Liver (tissue), 9 donors: Measurements from ENCODE around the gene GFRA1. TPM values are rescaled to one million over a fixed set of nuclear protein-coding genes. Genes with fewer than 3 reads are reported as not detected.
"Not testable (repeated sequence)": the region's sequence is repeated elsewhere in the genome, so short reads cannot be mapped to it uniquely, and the experiment has no call there.

Experiments used
- DNase-seq: peaks from one replicate; pipeline ENCODE4 v3.0.0-alpha.2; 2017; ENCODE audit warnings: low spot score
- H3K27ac ChIP-seq, 2 donors: one replicate each; pipeline ENCODE4 v1.7.0; 2013; ENCODE audit warnings: inconsistent platforms in 2 of 2, low read length in 2 of 2, control low read depth in 1 of 2, low read depth in 1 of 2, mild to moderate bottlenecking in 1 of 2
- H3K27me3 ChIP-seq, 4 donors: one replicate each; pipeline versions ENCODE4 v1.6.1 to v1.7.0; 2013; ENCODE audit warnings: low read length in 3 of 4, inconsistent platforms in 1 of 4, mild to moderate bottlenecking in 1 of 4, moderate library complexity in 1 of 4; ENCODE audit not compliant: control insufficient read depth in 4 of 4, insufficient read depth in 4 of 4
- H3K36me3 ChIP-seq, 4 donors: one replicate each; pipeline versions ENCODE4 v1.6.1 to v1.7.0; 2013; ENCODE audit warnings: low read length in 3 of 4, mild to moderate bottlenecking in 3 of 4, low read depth in 1 of 4, moderate library complexity in 1 of 4; ENCODE audit not compliant: control insufficient read depth in 4 of 4, insufficient read depth in 3 of 4
- H3K4me1 ChIP-seq, 4 donors: one replicate each; pipeline versions ENCODE4 v1.6.1 to v1.7.0; 2013; ENCODE audit warnings: low read length in 3 of 4, mild to moderate bottlenecking in 3 of 4, moderate library complexity in 1 of 4; ENCODE audit not compliant: control insufficient read depth in 4 of 4, insufficient read depth in 4 of 4
- H3K4me3 ChIP-seq, 3 donors: one replicate each; pipeline versions ENCODE4 v1.6.1 to v1.7.0; 2013; ENCODE audit warnings: low read length in 3 of 3, control low read depth in 1 of 3, low read depth in 1 of 3, mild to moderate bottlenecking in 1 of 3
- H3K9ac ChIP-seq, 2 donors: one replicate each; pipeline ENCODE4 v1.7.0; 2013; ENCODE audit warnings: low read length in 2 of 2, mild to moderate bottlenecking in 2 of 2, moderate library complexity in 2 of 2, control low read depth in 1 of 2, low read depth in 1 of 2
- H3K9me3 ChIP-seq, 4 donors: one replicate each; pipeline versions ENCODE4 v1.6.1 to v1.7.0; 2013; ENCODE audit warnings: low read length in 3 of 4; ENCODE audit not compliant: control insufficient read depth in 4 of 4
- EGR1 ChIP-seq, 2 donors: IDR thresholded peaks; 2 replicates each; pipeline ENCODE4 v1.6.1; 2016 to 2018; ENCODE audit warnings: antibody characterized with exemption in 2 of 2, low read depth in 2 of 2
- FOXA1 ChIP-seq: IDR thresholded peaks from 2 replicates; pipeline ENCODE4 v1.6.1; 2016; ENCODE audit warnings: antibody characterized with exemption
- FOXA2 ChIP-seq: IDR thresholded peaks from 2 replicates; pipeline ENCODE4 v1.6.1; 2016; ENCODE audit warnings: antibody characterized with exemption
- GABPA ChIP-seq, 2 donors: IDR thresholded peaks in 1 of 2; conservative IDR thresholded peaks in 1 of 2; 2 replicates each; pipeline ENCODE4 v1.6.1; 2016; ENCODE audit warnings: antibody characterized with exemption in 2 of 2, mild to moderate bottlenecking in 1 of 2, moderate library complexity in 1 of 2
- HNF4A ChIP-seq, 2 donors: conservative IDR thresholded peaks; 2 replicates each; pipeline ENCODE4 v1.6.1; 2016; ENCODE audit warnings: antibody characterized with exemption in 2 of 2, mild to moderate bottlenecking in 2 of 2
- HNF4G ChIP-seq: IDR thresholded peaks from 2 replicates; pipeline ENCODE4 v1.6.1; 2016; ENCODE audit warnings: antibody characterized with exemption
- JUND ChIP-seq, 2 donors: IDR thresholded peaks; 2 replicates each; pipeline ENCODE4 v1.6.1; 2016; ENCODE audit warnings: antibody characterized with exemption in 2 of 2
- NR2F2 ChIP-seq: IDR thresholded peaks from 2 replicates; pipeline ENCODE4 v1.6.1; 2016; ENCODE audit warnings: antibody characterized with exemption
- RAD21 ChIP-seq, 2 donors: IDR thresholded peaks; 2 replicates each; pipeline ENCODE4 v1.6.1; 2016; ENCODE audit warnings: antibody characterized with exemption in 2 of 2, mild to moderate bottlenecking in 2 of 2
- RXRA ChIP-seq, 2 donors: IDR thresholded peaks; 2 replicates each; pipeline ENCODE4 v1.6.1; 2017 to 2018; ENCODE audit warnings: antibody characterized with exemption in 2 of 2, mild to moderate bottlenecking in 1 of 2
- SP1 ChIP-seq: IDR thresholded peaks from 2 replicates; pipeline ENCODE4 v1.6.1; 2018; ENCODE audit warnings: antibody characterized with exemption, mild to moderate bottlenecking
- TAF1 ChIP-seq: conservative IDR thresholded peaks from 2 replicates; pipeline ENCODE4 v1.6.1; 2016; ENCODE audit warnings: antibody characterized with exemption, mild to moderate bottlenecking
- YY1 ChIP-seq: IDR thresholded peaks from 2 replicates; pipeline ENCODE4 v1.6.1; 2016; ENCODE audit warnings: antibody characterized with exemption, mild to moderate bottlenecking
- WGBS: extraction: QIAGEN DNeasy Blood & Tissue Kit; methylation state at CpG from one replicate; pipeline ENCODE4 v1.1.7; 2013; 5-methylcytosine and 5-hydroxymethylcytosine counted together
- polyA plus RNA-seq, 2 donors: library from polyadenylated mRNA; stranded (reverse) in 1 of 2; unstranded in 1 of 2; fragments of 200-250 nt in 1 of 2; fragments of >200 nt in 1 of 2; fragmentation: Nextera tagmentation in 1 of 2; extraction: Ambion mirVana in 1 of 2; gene quantifications; one replicate each; pipeline versions ENCODE4 v1.2.1 to v1.2.3, GENCODE V29; 2013 to 2015
- total RNA-seq, 2 donors: library from RNA; depleted of rRNA; stranded (reverse); fragments of >200 nt; gene quantifications; one replicate each; pipeline ENCODE4 v1.2.3, GENCODE V29; 2014
- TF ChIP-seq, protein P1 (sequence below): fragments of 150-350 bp; IDR thresholded peaks from 2 replicates; pipeline ENCODE4 v1.5.1; 2017; ENCODE audit warnings: improper control_type of control experiment, low read depth, low read length; ENCODE audit not compliant: missing input control
- TF ChIP-seq, protein P2 (sequence below): IDR thresholded peaks from 2 replicates; pipeline ENCODE4 v1.6.1; 2016; ENCODE audit warnings: antibody characterized with exemption
- TF ChIP-seq, protein P3 (sequence below): IDR thresholded peaks from 2 replicates; pipeline ENCODE4 v1.6.1; 2016; ENCODE audit warnings: antibody characterized with exemption
- TF ChIP-seq, protein P4 (sequence below): IDR thresholded peaks from 2 replicates; pipeline ENCODE4 v1.6.1; 2016; ENCODE audit warnings: antibody characterized with exemption, mild to moderate bottlenecking
- donor health status: healthy.
- donor health status: healthy.
- donor health status: healthy.
- donor health status: healthy.
- donor health status: healthy.

Gene GFRA1
- total and polyA plus RNA-seq, 4 donors = 14.2 to 53.6 (median 17.8) TPM

DNA sequence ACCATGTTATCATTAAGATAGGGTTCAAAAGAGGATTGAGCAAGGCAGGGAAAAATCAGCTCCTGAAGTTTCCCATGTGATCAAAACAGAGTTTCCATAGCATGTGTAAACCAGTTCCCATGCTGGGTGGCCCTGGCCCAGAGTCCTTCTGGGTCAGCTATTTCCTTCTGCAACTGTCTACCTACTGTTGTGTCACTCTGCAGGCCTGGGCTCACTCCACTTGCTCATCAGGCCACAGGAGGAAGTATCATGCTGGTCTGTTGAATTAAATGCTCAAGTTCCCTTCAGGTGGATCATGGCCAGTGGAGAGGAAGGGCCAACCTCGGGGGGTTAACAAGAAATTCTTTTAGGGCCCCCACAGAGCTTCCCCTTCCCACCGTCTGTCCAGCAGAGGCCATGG lies 104.7 kb downstream of the GFRA1 start:
- H3K9me3 ChIP-seq = no peaks in the 10 kb centered on the region
- TF ChIP-seq TAF1 (no peak), HNF4A (conservative IDR thresholded peaks at IDR 0.05) (peak in 1 of 2 donors; percentile 19), NR2F2 (no peak), EGR1 (IDR thresholded peaks at IDR 0.05; ENCODE audit: low read depth in 2 of 2) (no peak), HNF4G (no peak), RXRA (IDR thresholded peaks at IDR 0.05) (no peak), RAD21 (IDR thresholded peaks at IDR 0.05) (peak in 1 of 2 donors; percentile 20), SP1 (no peak), JUND (IDR thresholded peaks at IDR 0.05) (no peak)
- TF ChIP-seq, protein P1, sequence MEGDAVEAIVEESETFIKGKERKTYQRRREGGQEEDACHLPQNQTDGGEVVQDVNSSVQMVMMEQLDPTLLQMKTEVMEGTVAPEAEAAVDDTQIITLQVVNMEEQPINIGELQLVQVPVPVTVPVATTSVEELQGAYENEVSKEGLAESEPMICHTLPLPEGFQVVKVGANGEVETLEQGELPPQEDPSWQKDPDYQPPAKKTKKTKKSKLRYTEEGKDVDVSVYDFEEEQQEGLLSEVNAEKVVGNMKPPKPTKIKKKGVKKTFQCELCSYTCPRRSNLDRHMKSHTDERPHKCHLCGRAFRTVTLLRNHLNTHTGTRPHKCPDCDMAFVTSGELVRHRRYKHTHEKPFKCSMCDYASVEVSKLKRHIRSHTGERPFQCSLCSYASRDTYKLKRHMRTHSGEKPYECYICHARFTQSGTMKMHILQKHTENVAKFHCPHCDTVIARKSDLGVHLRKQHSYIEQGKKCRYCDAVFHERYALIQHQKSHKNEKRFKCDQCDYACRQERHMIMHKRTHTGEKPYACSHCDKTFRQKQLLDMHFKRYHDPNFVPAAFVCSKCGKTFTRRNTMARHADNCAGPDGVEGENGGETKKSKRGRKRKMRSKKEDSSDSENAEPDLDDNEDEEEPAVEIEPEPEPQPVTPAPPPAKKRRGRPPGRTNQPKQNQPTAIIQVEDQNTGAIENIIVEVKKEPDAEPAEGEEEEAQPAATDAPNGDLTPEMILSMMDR = no peak
- TF ChIP-seq, protein P2, sequence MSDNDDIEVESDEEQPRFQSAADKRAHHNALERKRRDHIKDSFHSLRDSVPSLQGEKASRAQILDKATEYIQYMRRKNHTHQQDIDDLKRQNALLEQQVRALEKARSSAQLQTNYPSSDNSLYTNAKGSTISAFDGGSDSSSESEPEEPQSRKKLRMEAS = no peak
- TF ChIP-seq, protein P3, sequence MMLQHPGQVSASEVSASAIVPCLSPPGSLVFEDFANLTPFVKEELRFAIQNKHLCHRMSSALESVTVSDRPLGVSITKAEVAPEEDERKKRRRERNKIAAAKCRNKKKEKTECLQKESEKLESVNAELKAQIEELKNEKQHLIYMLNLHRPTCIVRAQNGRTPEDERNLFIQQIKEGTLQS = no peak
- no peak overlapping the region for H3K4me3 ChIP-seq
- 35% methylated on average over 2 of the region's 2 CpGs for WGBS
- no peak overlapping the region for H3K9ac ChIP-seq
- no peak for DNase-seq
- no peak overlapping the region for H3K27ac ChIP-seq
- no peaks in the 10 kb centered on the region for H3K4me1 ChIP-seq
- H3K27me3 ChIP-seq = no peaks in the 10 kb centered on the region
- peaks cover 0 to 2% (median 0%) of the 10 kb centered on the region in 4 donors for H3K36me3 ChIP-seq

DNA sequence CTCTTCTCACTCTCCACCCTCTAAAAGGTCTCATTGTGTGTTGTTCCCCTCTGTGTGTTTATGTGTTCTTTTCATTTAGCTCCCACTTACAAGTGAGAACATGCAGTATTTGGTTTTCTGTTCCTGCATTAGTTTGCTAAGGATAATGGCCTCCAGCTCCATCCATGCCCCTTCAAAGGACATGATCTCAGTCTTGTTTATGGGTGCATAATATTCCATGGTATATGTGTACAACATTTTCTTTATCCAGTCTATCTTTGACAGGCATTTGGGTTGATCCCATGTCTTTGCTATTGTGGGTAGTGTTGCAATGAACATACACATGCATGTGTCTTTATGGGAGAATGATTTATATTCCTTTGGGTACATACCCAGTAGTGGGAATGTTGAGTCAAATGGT lies 107.1 kb downstream of the GFRA1 start:
- H3K4me1 ChIP-seq, H3K36me3 ChIP-seq, H3K4me3 ChIP-seq, DNase-seq, H3K9me3 ChIP-seq, H3K9ac ChIP-seq, H3K27ac ChIP-seq, H3K27me3 ChIP-seq: not testable (repeated sequence)

DNA sequence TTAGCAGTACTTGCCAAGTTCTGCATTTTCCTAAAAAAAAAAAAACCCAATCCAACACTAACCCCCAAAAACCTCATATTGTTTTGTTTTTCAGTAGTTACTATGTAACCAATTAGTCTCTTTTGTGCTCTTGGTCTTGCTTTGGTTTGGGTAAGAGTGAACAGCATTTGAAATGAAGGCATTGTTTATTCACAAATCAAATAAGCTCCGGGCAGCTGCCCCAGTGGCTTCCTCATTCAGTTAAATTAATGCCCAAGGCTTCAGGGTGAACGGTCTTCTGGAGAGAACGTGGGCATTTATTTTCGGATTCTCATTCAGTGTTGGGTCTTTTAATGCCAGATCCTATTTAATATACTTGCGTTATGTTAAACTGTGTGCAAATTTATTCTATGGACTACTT lies 108.7 kb downstream of the GFRA1 start:
- 85% methylated on average over 5 of the region's 5 CpGs for WGBS
- Histone ChIP-seq H3K9ac (no peak overlapping the region), H3K36me3 (peaks cover 0 to 2% (median 0%) of the 10 kb centered on the region in 4 donors), H3K27me3 (no peaks in the 10 kb centered on the region), H3K4me3 (no peak overlapping the region), H3K4me1 (no peaks in the 10 kb centered on the region), H3K27ac (no peak overlapping the region), H3K9me3 (no peaks in the 10 kb centered on the region)
- DNase-seq = no peak
- TF ChIP-seq HNF4A (conservative IDR thresholded peaks at IDR 0.05) = no peak
- TF ChIP-seq, protein P1 = no peak
- no peak for TF ChIP-seq JUND (IDR thresholded peaks at IDR 0.05)
- TF ChIP-seq HNF4G = no peak
- TF ChIP-seq FOXA1 = no peak
- no peak for TF ChIP-seq RXRA (IDR thresholded peaks at IDR 0.05)
- TF ChIP-seq, protein P4, sequence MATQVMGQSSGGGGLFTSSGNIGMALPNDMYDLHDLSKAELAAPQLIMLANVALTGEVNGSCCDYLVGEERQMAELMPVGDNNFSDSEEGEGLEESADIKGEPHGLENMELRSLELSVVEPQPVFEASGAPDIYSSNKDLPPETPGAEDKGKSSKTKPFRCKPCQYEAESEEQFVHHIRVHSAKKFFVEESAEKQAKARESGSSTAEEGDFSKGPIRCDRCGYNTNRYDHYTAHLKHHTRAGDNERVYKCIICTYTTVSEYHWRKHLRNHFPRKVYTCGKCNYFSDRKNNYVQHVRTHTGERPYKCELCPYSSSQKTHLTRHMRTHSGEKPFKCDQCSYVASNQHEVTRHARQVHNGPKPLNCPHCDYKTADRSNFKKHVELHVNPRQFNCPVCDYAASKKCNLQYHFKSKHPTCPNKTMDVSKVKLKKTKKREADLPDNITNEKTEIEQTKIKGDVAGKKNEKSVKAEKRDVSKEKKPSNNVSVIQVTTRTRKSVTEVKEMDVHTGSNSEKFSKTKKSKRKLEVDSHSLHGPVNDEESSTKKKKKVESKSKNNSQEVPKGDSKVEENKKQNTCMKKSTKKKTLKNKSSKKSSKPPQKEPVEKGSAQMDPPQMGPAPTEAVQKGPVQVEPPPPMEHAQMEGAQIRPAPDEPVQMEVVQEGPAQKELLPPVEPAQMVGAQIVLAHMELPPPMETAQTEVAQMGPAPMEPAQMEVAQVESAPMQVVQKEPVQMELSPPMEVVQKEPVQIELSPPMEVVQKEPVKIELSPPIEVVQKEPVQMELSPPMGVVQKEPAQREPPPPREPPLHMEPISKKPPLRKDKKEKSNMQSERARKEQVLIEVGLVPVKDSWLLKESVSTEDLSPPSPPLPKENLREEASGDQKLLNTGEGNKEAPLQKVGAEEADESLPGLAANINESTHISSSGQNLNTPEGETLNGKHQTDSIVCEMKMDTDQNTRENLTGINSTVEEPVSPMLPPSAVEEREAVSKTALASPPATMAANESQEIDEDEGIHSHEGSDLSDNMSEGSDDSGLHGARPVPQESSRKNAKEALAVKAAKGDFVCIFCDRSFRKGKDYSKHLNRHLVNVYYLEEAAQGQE = no peak
- TF ChIP-seq, protein P3 = no peak
- TF ChIP-seq RAD21 (IDR thresholded peaks at IDR 0.05) = no peak
- no peak for TF ChIP-seq GABPA (IDR thresholded peaks at IDR 0.05 in 1 of 2, conservative IDR thresholded peaks at IDR 0.05 in 1 of 2)
- TF ChIP-seq YY1 = no peak
- no peak for TF ChIP-seq FOXA2
- TF ChIP-seq, protein P2 = no peak
- TF ChIP-seq NR2F2 = no peak
- no peak for TF ChIP-seq SP1
